OCI-LY3 (cell line): ENCODE measurements around the gene MACO1.

ENCODE experiments used
- EZH2phosphoT487 ChIP-seq: fragments of 200-600 bp; shearing (Covaris generic); IDR thresholded peaks from 2 replicates; pipeline ENCODE4 v1.6.1; 2018; ENCODE audit warnings: antibody characterized with exemption, mixed run types, low read depth
- TF ChIP-seq, protein P1 (sequence below): fragments of 200-600, 300-600 bp; sonication (generic); IDR thresholded peaks from 2 replicates; pipeline ENCODE4 v1.5.1; 2014; ENCODE audit warnings: antibody characterized with exemption, low read length, low read depth

DNA sequence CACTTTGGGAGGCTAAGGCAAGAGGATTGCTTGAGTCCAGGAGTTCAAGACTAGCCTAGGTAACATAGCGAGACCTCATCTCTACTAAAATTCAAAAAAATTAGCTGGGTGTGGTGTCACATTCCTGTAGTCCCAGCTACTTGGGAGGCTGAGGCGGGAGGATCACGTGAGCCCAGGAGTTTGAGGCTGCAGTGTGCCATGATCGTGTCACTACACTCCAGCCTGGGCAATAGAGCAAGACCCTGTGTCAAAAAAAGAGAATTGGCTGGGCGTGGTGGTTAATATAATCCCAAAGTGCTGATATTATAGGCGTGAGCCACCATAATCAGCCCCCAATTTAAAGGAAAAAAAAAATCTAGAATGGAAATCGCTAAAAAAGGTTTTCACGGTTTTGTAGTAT, 7.0 kb downstream of the MACO1 start:
- TF ChIP-seq, protein P1, sequence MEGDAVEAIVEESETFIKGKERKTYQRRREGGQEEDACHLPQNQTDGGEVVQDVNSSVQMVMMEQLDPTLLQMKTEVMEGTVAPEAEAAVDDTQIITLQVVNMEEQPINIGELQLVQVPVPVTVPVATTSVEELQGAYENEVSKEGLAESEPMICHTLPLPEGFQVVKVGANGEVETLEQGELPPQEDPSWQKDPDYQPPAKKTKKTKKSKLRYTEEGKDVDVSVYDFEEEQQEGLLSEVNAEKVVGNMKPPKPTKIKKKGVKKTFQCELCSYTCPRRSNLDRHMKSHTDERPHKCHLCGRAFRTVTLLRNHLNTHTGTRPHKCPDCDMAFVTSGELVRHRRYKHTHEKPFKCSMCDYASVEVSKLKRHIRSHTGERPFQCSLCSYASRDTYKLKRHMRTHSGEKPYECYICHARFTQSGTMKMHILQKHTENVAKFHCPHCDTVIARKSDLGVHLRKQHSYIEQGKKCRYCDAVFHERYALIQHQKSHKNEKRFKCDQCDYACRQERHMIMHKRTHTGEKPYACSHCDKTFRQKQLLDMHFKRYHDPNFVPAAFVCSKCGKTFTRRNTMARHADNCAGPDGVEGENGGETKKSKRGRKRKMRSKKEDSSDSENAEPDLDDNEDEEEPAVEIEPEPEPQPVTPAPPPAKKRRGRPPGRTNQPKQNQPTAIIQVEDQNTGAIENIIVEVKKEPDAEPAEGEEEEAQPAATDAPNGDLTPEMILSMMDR: no peak
- no peak for TF ChIP-seq EZH2phosphoT487
